ENCODE data around the gene CHD1L.

- no peak for TF ChIP-seq CTCF (IDR thresholded peaks at IDR 0.05; ENCODE audit: low read length)
- TF ChIP-seq EZH2 (IDR thresholded peaks at IDR 0.05; ENCODE audit: borderline replicate concordance, low read length): no peak
Measured at GRCh38 chr1:147337040-147337630, 94.7 kb downstream of the CHD1L start.

Data from OCI-LY1 (cell line).